Raji (cell line): ENCODE measurements around the gene DNAI1.

Experiments used
- POLR2A ChIP-seq: IDR thresholded peaks from 2 replicates; pipeline ENCODE4 v1.6.1; 2011; ENCODE audit warnings: low read depth, low read length, control low read depth; ENCODE audit not compliant: insufficient read depth

Gene DNAI1

GRCh38 chr9:34443976-34444375, 14.6 kb upstream of the DNAI1 start:
- no peak for TF ChIP-seq POLR2A

GRCh38 chr9:34446468-34446891, 12.1 kb upstream of the DNAI1 start:
- no peak for TF ChIP-seq POLR2A

GRCh38 chr9:34446951-34447350, 11.7 kb upstream of the DNAI1 start:
- no peak for TF ChIP-seq POLR2A

GRCh38 chr9:34450644-34451043, 8.0 kb upstream of the DNAI1 start:
- no peak for TF ChIP-seq POLR2A

GRCh38 chr9:34451135-34451534, 7.5 kb upstream of the DNAI1 start:
- no peak for TF ChIP-seq POLR2A

- no peak for TF ChIP-seq POLR2A
Observed at GRCh38 chr9:34451545-34451944, 7.1 kb upstream of the DNAI1 start.

- no peak for TF ChIP-seq POLR2A
Observed at GRCh38 chr9:34452568-34452967, 6.0 kb upstream of the DNAI1 start.

- TF ChIP-seq POLR2A: no peak
Observed at GRCh38 chr9:34454571-34455065, 4.0 kb upstream of the DNAI1 start.

GRCh38 chr9:34456151-34456550, 2.5 kb upstream of the DNAI1 start:
- TF ChIP-seq POLR2A: no peak

GRCh38 chr9:34456746-34457145, 1.9 kb upstream of the DNAI1 start:
- no peak for TF ChIP-seq POLR2A

- TF ChIP-seq POLR2A: no peak
Observed at GRCh38 chr9:34457266-34458012, 1.2 kb upstream of the DNAI1 start.

GRCh38 chr9:34458959-34459340, 345 bp downstream of the DNAI1 start:
- TF ChIP-seq POLR2A: no peak

GRCh38 chr9:34459356-34459755, 751 bp downstream of the DNAI1 start:
- TF ChIP-seq POLR2A: no peak

GRCh38 chr9:34459941-34460340, 1.3 kb downstream of the DNAI1 start:
- TF ChIP-seq POLR2A: no peak

GRCh38 chr9:34463098-34463900, 4.7 kb downstream of the DNAI1 start:
- no peak for TF ChIP-seq POLR2A

- TF ChIP-seq POLR2A: no peak
Observed at GRCh38 chr9:34463901-34464232, 5.3 kb downstream of the DNAI1 start.
